ENCODE data around the gene FAM187B.
A peak's percentile ranks its signal among the peaks of the same experiment; 100 is the strongest.

The FAM187B gene

GRCh38 chr19:35228177-35228930, at the start of gene FAM187B:
TSS of gene FAM187B (minus strand) at chr19:35228739. CDS start at chr19:35228680, 59 bp downstream.
- no peak for DNase-seq

DNA sequence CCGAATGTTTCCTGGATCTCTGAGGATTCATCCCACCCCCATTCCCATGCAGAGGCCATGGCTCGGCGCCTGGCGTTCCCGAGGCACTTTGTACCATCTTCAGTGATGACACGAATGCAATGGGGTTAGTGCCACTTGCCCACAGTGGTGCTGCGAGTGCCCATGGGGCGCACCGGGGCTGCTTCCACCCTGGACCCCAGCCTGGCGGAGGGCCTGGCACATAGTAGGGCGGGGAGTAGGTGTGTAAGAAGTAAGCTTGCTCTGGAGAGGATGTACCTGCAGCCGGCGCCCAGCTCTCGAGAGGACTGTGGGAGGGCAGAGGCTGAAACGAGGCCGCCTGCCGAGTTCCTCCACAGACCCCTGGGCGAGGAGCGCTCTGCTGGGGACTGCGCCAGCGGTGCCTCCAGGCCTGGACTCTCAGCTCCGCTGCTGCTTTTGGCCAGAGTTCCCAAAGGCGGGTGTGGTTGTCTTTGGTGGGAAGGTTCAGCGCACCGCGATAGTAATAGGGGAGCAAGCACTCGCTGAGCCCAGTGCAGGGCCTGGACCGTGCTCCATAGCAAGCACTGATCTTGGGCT, 48.3 kb upstream of the FAM187B start:
- no peak for DNase-seq

- no peak for DNase-seq
These were observed 45.8 kb upstream of the FAM187B start for GRCh38 chr19:35274323-35274722.

GRCh38 chr19:35273686-35274259, 45.2 kb upstream of the FAM187B start:
- DNase-seq: no peak

GRCh38 chr19:35272954-35273649, 44.6 kb upstream of the FAM187B start:
- DNase-seq: no peak

- DNase-seq: no peak
These were observed 43.7 kb upstream of the FAM187B start for GRCh38 chr19:35272122-35272719.

DNA sequence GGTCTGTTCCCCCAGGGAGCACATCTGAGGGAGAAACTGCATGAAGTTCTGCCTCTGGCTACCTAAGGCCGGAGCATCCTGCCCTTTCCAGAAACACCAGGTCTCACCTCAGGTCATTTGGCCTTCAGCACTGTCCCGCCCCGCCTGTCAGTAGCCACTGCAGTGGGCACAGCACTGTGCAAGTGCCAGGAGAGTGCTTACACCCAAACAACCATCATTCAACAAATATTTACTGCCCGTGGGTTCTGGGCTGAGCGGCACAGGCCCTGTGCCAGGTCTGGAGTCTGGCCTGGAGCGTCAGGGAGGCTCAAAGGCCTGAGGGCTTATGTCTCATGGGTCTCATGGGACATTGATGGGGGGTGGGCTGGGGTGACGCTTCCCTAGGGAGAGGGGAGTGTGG, 43.0 kb upstream of the FAM187B start:
- no peak for DNase-seq

DNA sequence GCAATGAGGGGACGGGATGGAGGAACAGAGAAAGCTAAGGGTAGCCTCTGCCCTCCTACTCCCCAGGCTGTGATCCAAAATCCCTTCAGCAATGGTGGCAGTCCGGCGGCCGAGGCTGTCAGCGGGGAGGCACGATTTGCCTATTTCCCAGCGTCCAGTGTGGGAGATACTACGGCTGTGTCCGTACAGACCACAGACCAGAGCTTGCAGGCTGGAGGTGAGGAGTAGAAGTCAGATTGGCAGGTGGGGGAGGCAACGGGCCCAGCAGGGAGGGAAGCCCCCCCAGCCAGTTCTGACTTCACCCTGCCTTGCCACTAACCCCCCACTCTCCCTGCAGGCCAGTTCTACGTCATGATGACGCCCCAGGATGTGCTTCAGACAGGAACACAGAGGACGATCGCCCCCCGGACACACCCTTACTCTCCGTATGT, 41.9 kb upstream of the FAM187B start:
- no peak for DNase-seq

GRCh38 chr19:35269438-35270117, 41.0 kb upstream of the FAM187B start:
- peak; percentile 58 for DNase-seq

DNA sequence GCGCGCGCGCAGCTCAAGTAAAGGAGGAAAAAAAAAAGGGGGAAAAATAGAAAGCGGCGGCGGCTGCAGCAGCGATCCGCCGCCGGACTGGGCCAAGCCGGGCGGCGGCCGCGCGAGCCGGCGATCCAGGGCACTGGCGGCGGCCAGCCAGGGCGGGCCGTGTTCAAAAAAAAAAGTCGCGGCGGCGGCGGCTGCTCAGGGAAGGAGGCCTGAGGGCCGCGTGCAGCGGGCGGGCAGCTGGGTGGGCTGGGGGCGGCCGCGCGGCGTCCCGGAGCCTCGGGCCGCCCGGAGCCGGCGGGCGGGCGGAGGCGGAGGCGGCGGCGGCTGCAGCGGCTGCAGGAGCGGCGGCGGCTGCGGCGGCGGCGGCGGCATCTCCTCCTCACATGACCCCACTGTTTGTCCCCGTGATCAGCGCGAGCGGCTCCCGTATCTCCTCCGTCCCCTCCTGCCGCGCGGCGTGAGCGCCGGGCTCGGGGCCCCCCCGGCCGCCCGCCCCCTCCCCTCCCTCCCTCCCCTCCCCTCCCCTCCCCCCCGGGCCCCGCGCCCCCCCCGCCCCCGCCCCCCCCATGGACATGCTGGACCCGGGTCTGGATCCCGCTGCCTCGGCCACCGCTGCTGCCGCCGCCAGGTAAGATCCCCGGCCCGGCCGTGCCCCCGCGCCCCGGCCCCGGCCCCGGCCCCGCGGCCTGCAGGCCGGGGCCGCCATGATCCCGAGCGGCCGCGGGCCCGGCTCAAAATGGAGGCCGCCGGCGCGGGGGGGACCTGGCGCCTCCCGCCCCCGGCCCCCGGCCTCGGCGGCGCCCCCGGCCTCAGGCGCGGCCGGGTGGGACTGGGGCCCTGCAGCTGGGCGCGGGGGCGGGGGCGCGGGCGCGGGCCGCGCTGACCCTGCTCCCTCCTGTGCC, 40.2 kb upstream of the FAM187B start, which contains the start of gene USF2:
USF2 (plus strand) TSS at position 427 of the 902 bp plus-strand sequence; CDS start at position 567, 140 bp downstream.
- peak; percentile 57 for DNase-seq

- DNase-seq: peak; percentile 67
These were observed 39.4 kb upstream of the FAM187B start for GRCh38 chr19:35267818-35268535.

- no peak for DNase-seq
These were observed 38.8 kb upstream of the FAM187B start for GRCh38 chr19:35267353-35267817.

DNA sequence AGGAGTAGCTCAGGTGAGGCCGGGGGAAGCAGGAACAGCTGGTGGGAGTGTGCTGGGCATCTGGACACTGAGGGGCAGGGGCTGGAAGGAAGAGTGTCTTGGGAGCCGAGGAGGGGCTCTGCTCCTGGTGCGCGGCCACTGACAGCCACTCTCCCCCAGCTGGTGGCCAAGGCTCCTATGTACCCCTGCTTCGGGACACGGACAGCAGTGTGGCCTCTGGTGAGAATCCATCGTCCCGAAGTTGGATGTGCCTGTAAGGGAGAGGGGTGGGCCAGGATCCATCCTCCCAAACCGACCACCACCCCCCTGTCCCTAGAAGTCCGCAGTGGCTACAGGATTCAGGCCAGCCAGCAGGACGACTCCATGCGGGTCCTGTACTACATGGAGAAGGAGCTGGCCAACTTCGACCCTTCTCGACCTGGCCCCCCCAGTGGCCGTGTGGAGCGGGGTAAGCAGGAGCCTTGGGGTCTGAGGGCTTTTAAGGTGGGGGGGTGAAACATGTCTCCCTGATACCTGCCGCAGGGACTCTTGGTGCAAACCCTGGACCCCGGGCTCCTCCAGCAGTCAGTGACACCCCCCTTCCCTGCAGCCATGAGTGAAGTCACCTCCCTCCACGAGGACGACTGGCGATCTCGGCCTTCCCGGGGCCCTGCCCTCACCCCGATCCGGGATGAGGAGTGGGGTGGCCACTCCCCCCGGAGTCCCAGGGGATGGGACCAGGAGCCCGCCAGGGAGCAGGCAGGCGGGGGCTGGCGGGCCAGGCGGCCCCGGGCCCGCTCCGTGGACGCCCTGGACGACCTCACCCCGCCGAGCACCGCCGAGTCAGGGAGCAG, 38.2 kb upstream of the FAM187B start:
- no peak for DNase-seq

DNA sequence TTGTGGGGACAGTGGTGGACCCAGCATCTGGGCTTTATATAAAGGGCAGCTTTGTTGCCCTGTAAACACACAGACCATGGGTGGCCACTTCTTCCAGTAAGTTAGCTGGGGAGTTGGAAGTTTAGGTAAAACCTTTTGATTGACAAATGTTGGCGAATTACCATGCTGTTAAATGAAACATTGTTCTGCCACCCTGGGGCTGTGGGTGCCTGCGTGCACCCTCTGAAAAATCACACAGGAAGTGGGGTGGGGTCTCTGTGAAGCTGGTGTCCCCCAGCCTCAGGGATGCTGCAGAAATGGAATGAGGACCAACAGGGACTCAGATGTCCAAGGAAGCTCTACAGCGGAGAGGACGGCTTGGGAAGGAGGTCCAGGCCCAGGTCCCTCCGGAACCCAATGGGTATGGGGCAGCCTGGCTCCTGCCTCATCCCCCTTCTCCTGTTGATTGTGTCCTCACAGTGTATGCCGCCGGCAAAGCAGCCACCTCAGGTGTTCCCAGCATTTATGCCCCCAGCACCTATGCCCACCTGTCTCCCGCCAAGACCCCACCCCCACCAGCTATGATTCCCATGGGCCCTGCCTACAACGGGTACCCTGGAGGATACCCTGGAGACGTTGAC, 37.5 kb upstream of the FAM187B start:
- no peak for DNase-seq

- DNase-seq: no peak
These were observed 36.8 kb upstream of the FAM187B start for GRCh38 chr19:35265126-35265899.

GRCh38 chr19:35264268-35265125, 36.0 kb upstream of the FAM187B start:
- DNase-seq: no peak

DNA sequence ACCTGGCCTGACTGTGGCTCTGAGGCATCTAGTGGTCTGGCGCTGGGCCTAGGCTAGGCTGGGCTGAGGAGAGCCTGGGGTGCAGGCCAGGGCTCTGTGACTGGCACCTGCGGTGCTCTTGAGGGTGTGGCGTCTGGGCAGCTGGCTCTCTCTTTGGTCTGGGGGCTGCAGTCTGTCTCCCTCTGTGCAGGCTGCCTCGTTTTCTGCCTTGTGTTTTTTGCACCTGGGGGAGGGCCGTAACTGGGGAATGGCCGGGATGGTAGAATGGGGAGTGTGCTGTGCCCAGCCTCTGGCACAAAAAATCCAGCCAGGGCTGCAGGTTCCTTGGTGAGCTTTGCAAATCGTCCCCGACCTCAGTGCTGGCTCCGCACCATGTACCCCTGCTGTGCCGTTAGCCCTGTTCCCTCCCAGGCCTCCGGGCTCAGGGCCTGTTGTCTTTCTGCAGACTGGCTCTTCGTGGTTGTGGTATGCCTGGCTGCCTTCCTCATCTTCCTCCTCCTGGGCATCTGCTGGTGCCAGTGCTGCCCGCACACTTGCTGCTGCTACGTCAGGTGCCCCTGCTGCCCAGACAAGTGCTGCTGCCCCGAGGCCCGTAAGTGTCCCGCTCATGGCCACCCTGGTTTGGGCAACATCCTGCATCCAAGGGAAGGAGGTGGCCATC, 33.7 kb upstream of the FAM187B start:
- DNase-seq: no peak
